H1 (cell line): ENCODE data around the gene TBC1D23. TPM values are rescaled to one million over a fixed set of nuclear protein-coding genes. Genes with fewer than 3 reads are reported as not detected.

ENCODE experiments used
- CTCF ChIA-PET: fragments of 300-600 bp; sonication (Branson Sonifier 250); formaldehyde crosslinking; loops from one replicate; lab custom pipeline; 2021; ENCODE audit not compliant: partially characterized antibody; lab: Charles Lee
- POLR2A ChIA-PET: fragments of 300-600 bp; sonication (Branson Sonifier 250); formaldehyde crosslinking; loops from one replicate; lab custom pipeline; 2021; ENCODE audit warnings: inconsistent platforms; ENCODE audit not compliant: partially characterized antibody; lab: Charles Lee
- DNase-seq, 2 experiments: peaks; one replicate each; pipeline versions ENCODE4 v3.0.0 to v3.0.0-alpha.2; 2010 to 2022; ENCODE audit warnings: low spot score in 2 of 2, low read depth in 1 of 2, mixed read lengths in 1 of 2
- FAIRE-seq: peaks from 2 replicates; lab custom pipeline; 2011; peaks lifted over from hg19 to GRCh38; lab: Jason Lieb, UNC
- H2AFZ ChIP-seq: 2 replicates; pipeline ENCODE4 v1.8.1; 2012; ENCODE audit warnings: low read length, inconsistent platforms
- H2AK5ac ChIP-seq: 2 replicates; pipeline ENCODE4 v1.6.1; 2013; ENCODE audit warnings: low read depth, low read length
- H2BK120ac ChIP-seq: replicated peaks from 2 replicates; pipeline ENCODE3; 2013; ENCODE audit warnings: low read depth, low read length, inconsistent platforms
- H2BK12ac ChIP-seq: 2 replicates; pipeline ENCODE4 v1.6.1; 2013; ENCODE audit warnings: low read depth, low read length
- H2BK15ac ChIP-seq: 2 replicates; pipeline ENCODE4 v1.6.1; 2013; ENCODE audit warnings: low read length
- H2BK20ac ChIP-seq: 2 replicates; pipeline ENCODE4 v1.6.1; 2013; ENCODE audit warnings: low read length
- H2BK5ac ChIP-seq: 2 replicates; pipeline ENCODE4 v1.6.1; 2013; ENCODE audit warnings: low read depth, low read length
- H3K14ac ChIP-seq: 2 replicates; pipeline ENCODE4 v1.6.1; 2013; ENCODE audit warnings: inconsistent platforms; ENCODE audit not compliant: insufficient read length
- H3K18ac ChIP-seq: 2 replicates; pipeline ENCODE4 v1.6.1; 2013; ENCODE audit warnings: low read length; ENCODE audit errors: extremely low read depth
- H3K23ac ChIP-seq: 2 replicates; pipeline ENCODE4 v1.6.1; 2013; ENCODE audit warnings: inconsistent platforms; ENCODE audit not compliant: insufficient read length
- H3K23me2 ChIP-seq: 2 replicates; pipeline ENCODE4 v1.6.1; 2013; ENCODE audit warnings: low read depth, low read length
- H3K27ac ChIP-seq: 2 replicates; pipeline ENCODE4 v1.6.1; 2011; ENCODE audit warnings: low read depth, low read length, inconsistent platforms
- H3K27me3 ChIP-seq, 4 experiments: replicated peaks in 1 of 4; 1 replicate in 1 of 4; 2 replicates in 3 of 4; pipeline versions ENCODE4 v1.6.1 to v1.8.1; 2011 to 2013; ENCODE audit warnings: low read length in 3 of 4, mild to moderate bottlenecking in 3 of 4, inconsistent platforms in 2 of 4, mixed read lengths in 2 of 4, moderate library complexity in 1 of 4; ENCODE audit not compliant: control insufficient read depth in 3 of 4, insufficient read depth in 3 of 4; ENCODE audit errors: extremely low read depth in 1 of 4
- H3K36me3 ChIP-seq, 4 experiments: 2 replicates each; pipeline versions ENCODE4 v1.6.1 to v1.8.1; 2011 to 2013; ENCODE audit warnings: mild to moderate bottlenecking in 4 of 4, low read length in 3 of 4, moderate library complexity in 2 of 4, control low read depth in 1 of 4, inconsistent platforms in 1 of 4; ENCODE audit not compliant: insufficient read depth in 4 of 4, control insufficient read depth in 2 of 4
- H3K4ac ChIP-seq: replicated peaks from 2 replicates; pipeline ENCODE3; 2013; ENCODE audit warnings: low read length, low read depth, mixed read lengths, inconsistent platforms; ENCODE audit not compliant: insufficient read length
- H3K4me1 ChIP-seq, 4 experiments: replicated peaks in 1 of 4; 1 replicate in 1 of 4; 2 replicates in 3 of 4; pipeline versions ENCODE4 v1.6.1 to v1.8.1; 2011 to 2013; ENCODE audit warnings: low read length in 3 of 4, inconsistent platforms in 2 of 4, mixed read lengths in 1 of 4; ENCODE audit not compliant: insufficient read depth in 4 of 4, control insufficient read depth in 3 of 4
- H3K4me2 ChIP-seq, 2 experiments: 2 replicates each; pipeline versions ENCODE4 v1.6.1 to v1.8.1; 2011 to 2013; ENCODE audit warnings: low read depth in 2 of 2, low read length in 2 of 2, control low read depth in 1 of 2, inconsistent platforms in 1 of 2, mild to moderate bottlenecking in 1 of 2; ENCODE audit not compliant: insufficient read depth in 1 of 2
- H3K4me3 ChIP-seq, 4 experiments: fragments of 200-600, 300-600 bp in 1 of 4; sonication (generic), shearing (Covaris generic), sonication (Bioruptor Twin) in 1 of 4; 2 replicates each; pipeline versions ENCODE4 v1.5.1 to v1.8.1; 2011 to 2016; ENCODE audit warnings: low read length in 4 of 4, low read depth in 3 of 4, control low read depth in 2 of 4, inconsistent platforms in 2 of 4, mild to moderate bottlenecking in 2 of 4, mixed read lengths in 1 of 4, moderate library complexity in 1 of 4; ENCODE audit not compliant: insufficient read depth in 2 of 4; ENCODE audit errors: extremely low read depth in 1 of 4
- H3K56ac ChIP-seq: replicated peaks from 2 replicates; pipeline ENCODE3; 2013; ENCODE audit warnings: low read depth, mild to moderate bottlenecking, mixed read lengths, low read length, inconsistent platforms; ENCODE audit not compliant: insufficient read length
- H3K79me1 ChIP-seq: 2 replicates; pipeline ENCODE4 v1.6.1; 2013; ENCODE audit warnings: low read depth, low read length, control low read depth
- H3K79me2 ChIP-seq, 2 experiments: 2 replicates each; pipeline versions ENCODE4 v1.6.1 to v1.8.1; 2012 to 2013; ENCODE audit warnings: low read length in 2 of 2, mild to moderate bottlenecking in 2 of 2, inconsistent platforms in 1 of 2; ENCODE audit not compliant: insufficient read depth in 2 of 2, control insufficient read depth in 1 of 2
- H3K9ac ChIP-seq, 4 experiments: replicated peaks in 1 of 4; 1 replicate in 1 of 4; 2 replicates in 3 of 4; pipeline versions ENCODE4 v1.6.1 to v1.8.1; 2011 to 2013; ENCODE audit warnings: low read depth in 3 of 4, low read length in 3 of 4, control low read depth in 2 of 4, mild to moderate bottlenecking in 2 of 4, moderate library complexity in 2 of 4, inconsistent platforms in 1 of 4; ENCODE audit errors: extremely low read depth in 1 of 4
- H3K9me3 ChIP-seq, 2 experiments: 2 replicates each; pipeline versions ENCODE4 v1.6.1 to v1.8.1; 2012 to 2013; ENCODE audit warnings: mild to moderate bottlenecking in 2 of 2, moderate library complexity in 2 of 2, control low read depth in 1 of 2, inconsistent platforms in 1 of 2, low read depth in 1 of 2, low read length in 1 of 2, mixed read lengths in 1 of 2; ENCODE audit not compliant: insufficient read depth in 2 of 2
- H4K20me1 ChIP-seq, 2 experiments: replicated peaks in 1 of 2; 2 replicates each; pipeline versions ENCODE3 to v1.8.1; 2011 to 2013; ENCODE audit warnings: inconsistent platforms in 2 of 2, low read length in 2 of 2, mild to moderate bottlenecking in 1 of 2; ENCODE audit not compliant: insufficient read depth in 2 of 2, control insufficient read depth in 1 of 2
- H4K5ac ChIP-seq: 2 replicates; pipeline ENCODE4 v1.6.1; 2013; ENCODE audit warnings: low read length, low read depth, mixed read lengths, inconsistent platforms; ENCODE audit not compliant: insufficient read length
- H4K8ac ChIP-seq: 2 replicates; pipeline ENCODE4 v1.8.0; 2013; ENCODE audit warnings: mild to moderate bottlenecking, moderate library complexity, low read length, inconsistent platforms; ENCODE audit not compliant: insufficient read depth; ENCODE audit errors: extremely low read depth
- H4K91ac ChIP-seq: replicated peaks from 2 replicates; pipeline ENCODE3; 2013; ENCODE audit warnings: low read length, mixed read lengths, inconsistent platforms; ENCODE audit not compliant: insufficient read length
- CTCF ChIP-seq, 3 experiments: IDR thresholded peaks; 1 replicate in 2 of 3; 2 replicates in 1 of 3; pipeline versions ENCODE4 v1.5.1 to v1.6.1; 2011; ENCODE audit warnings: low read length in 3 of 3, mild to moderate bottlenecking in 3 of 3, inconsistent platforms in 2 of 3, low read depth in 1 of 3, moderate library complexity in 1 of 3; ENCODE audit not compliant: insufficient read depth in 1 of 3; ENCODE audit errors: control extremely low read depth in 1 of 3
- EGR1 ChIP-seq: IDR thresholded peaks from 2 replicates; pipeline ENCODE4 v1.6.1; 2011; ENCODE audit warnings: low read depth, low read length, borderline replicate concordance
- HDAC2 ChIP-seq, 2 experiments: fragments of 300-600 bp in 1 of 2; sonication (generic) in 1 of 2; IDR thresholded peaks; 2 replicates each; pipeline ENCODE4 v1.6.1; 2011 to 2012; ENCODE audit warnings: low read depth in 2 of 2, low read length in 2 of 2, mild to moderate bottlenecking in 2 of 2, moderate library complexity in 2 of 2, borderline replicate concordance in 1 of 2, inconsistent platforms in 1 of 2
- MAFK ChIP-seq: IDR thresholded peaks from 2 replicates; pipeline ENCODE4 v1.6.1; 2012; ENCODE audit warnings: low read depth, mild to moderate bottlenecking, improper control_type of control experiment, low read length
- polyA plus RNA-seq, 7 experiments: library from polyadenylated mRNA; depleted of rRNA in 3 of 7; stranded (reverse) in 5 of 7; unstranded in 2 of 7; fragments of >200 nt in 5 of 7; fragments of 200-250 nt in 2 of 7; gene quantifications; 1 replicate in 5 of 7; 2 replicates in 1 of 7; 4 replicates in 1 of 7; pipeline versions ENCODE4 v1.2.1 to v1.2.3, GENCODE V29; 2011 to 2013; ENCODE audit warnings: missing spikeins in 2 of 7, mixed read lengths in 2 of 7
- total RNA-seq: library from RNA; stranded (reverse); fragmentation: NEBNext Ultra II Directional; extraction: Animal tissue kit (Norgen Biotek cat#: 25700); gene quantifications from 2 replicates; pipeline ENCODE4 v1.2.1, GENCODE V29; 2021

The TBC1D23 gene
- total and polyA plus RNA-seq, 2 of the 8 experiments (the other 6 are each of a cell fraction or from before 2014, with no cell fraction given) = 6.4 to 29.3 TPM

GRCh38 chr3:100288288-100288894, 27.6 kb downstream of the TBC1D23 start:
- H3K36me3 ChIP-seq = peaks cover 0 to 3% (median 0%) of the 10 kb centered on the region in 4 experiments; a peak in 2 of 8 replicates
- no peak overlapping the region for H2BK20ac ChIP-seq
- H3K4me2 ChIP-seq = no peak overlapping the region
- no peak overlapping the region for H2BK5ac ChIP-seq
- FAIRE-seq = no peak
- H4K5ac ChIP-seq = no peak overlapping the region
- no peaks in the 10 kb centered on the region for H3K79me2 ChIP-seq
- H2AK5ac ChIP-seq = no peak overlapping the region
- H4K20me1 ChIP-seq = no peaks in the 10 kb centered on the region
- H3K27me3 ChIP-seq = no peaks in the 10 kb centered on the region
- no peak for DNase-seq
- no peak overlapping the region for H4K8ac ChIP-seq
- no peak for TF ChIP-seq MAFK
- no peak for TF ChIP-seq HDAC2 (IDR thresholded peaks at IDR 0.05; ENCODE audit: borderline replicate concordance in 1 of 2, low read depth in 2 of 2, low read length in 2 of 2)
- TF ChIP-seq CTCF (IDR thresholded peaks at IDR 0.05; ENCODE audit: control extremely low read depth in 1 of 3, insufficient read depth in 1 of 3, low read depth in 1 of 3, low read length in 3 of 3) = no peak
- TF ChIP-seq EGR1 = no peak
- TF ChIP-seq, all 59 proteins: peak for 0
- Histone ChIP-seq H3K9ac (no peak overlapping the region), H4K91ac (no peak overlapping the region), H3K4ac (no peak overlapping the region), H3K14ac (no peak overlapping the region), H3K4me1 (no peaks in the 10 kb centered on the region), H3K56ac (no peak overlapping the region), H3K23ac (no peak overlapping the region), H3K79me1 (no peaks in the 10 kb centered on the region), H2BK120ac (no peak overlapping the region), H3K27ac (no peak overlapping the region), H3K4me3 (no peak overlapping the region), H3K23me2 (no peaks in the 10 kb centered on the region), H3K9me3 (no peaks in the 10 kb centered on the region), H2BK12ac (no peak overlapping the region), H2BK15ac (no peak overlapping the region), H3K18ac (no peak overlapping the region), H2AFZ (no peak overlapping the region)
- CTCF ChIA-PET = no interaction called here
- POLR2A ChIA-PET = no interaction called here
